H9 (cell line): Measurements from ENCODE around the gene PDE7B. TPM values are rescaled to one million over a fixed set of nuclear protein-coding genes. Genes with fewer than 3 reads are reported as not detected.

Source experiments
- DNase-seq: peaks from one replicate; pipeline ENCODE4 v3.0.0-alpha.2; 2017
- H2AFZ ChIP-seq: one replicate; pipeline ENCODE4 v1.6.1; 2013; ENCODE audit warnings: mild to moderate bottlenecking, low read length, control low read depth, moderate library complexity
- H2AK5ac ChIP-seq: 2 replicates; pipeline ENCODE4 v1.6.1; 2013; ENCODE audit warnings: low read length, control low read depth, mixed read lengths; ENCODE audit not compliant: insufficient read length
- H2BK120ac ChIP-seq: one replicate; pipeline ENCODE4 v1.6.1; 2013; ENCODE audit warnings: low read depth, mild to moderate bottlenecking, low read length, control low read depth, inconsistent platforms; ENCODE audit not compliant: poor library complexity, severe bottlenecking
- H2BK12ac ChIP-seq: 2 replicates; pipeline ENCODE4 v1.6.1; 2013; ENCODE audit warnings: low read length, control low read depth, mixed read lengths, low read depth; ENCODE audit not compliant: insufficient read length
- H2BK15ac ChIP-seq: 2 replicates; pipeline ENCODE4 v1.6.1; 2013; ENCODE audit warnings: low read depth, low read length, control low read depth
- H2BK20ac ChIP-seq: one replicate; pipeline ENCODE4 v1.6.1; 2013; ENCODE audit warnings: low read depth, mild to moderate bottlenecking, low read length, control low read depth, inconsistent platforms; ENCODE audit not compliant: poor library complexity, severe bottlenecking
- H2BK5ac ChIP-seq: 2 replicates; pipeline ENCODE4 v1.6.1; 2013; ENCODE audit warnings: low read length, control low read depth, mixed read lengths; ENCODE audit not compliant: insufficient read length
- H3K14ac ChIP-seq: 2 replicates; pipeline ENCODE4 v1.6.1; 2013; ENCODE audit warnings: low read length, control low read depth; ENCODE audit not compliant: insufficient read depth
- H3K18ac ChIP-seq: 2 replicates; pipeline ENCODE4 v1.6.1; 2013; ENCODE audit warnings: low read depth, mild to moderate bottlenecking, mixed read lengths, low read length, control low read depth; ENCODE audit not compliant: insufficient read length
- H3K23ac ChIP-seq: 2 replicates; pipeline ENCODE4 v1.6.1; 2013; ENCODE audit warnings: low read length, control low read depth, mixed read lengths, low read depth; ENCODE audit not compliant: insufficient read length
- H3K23me2 ChIP-seq: 2 replicates; pipeline ENCODE4 v1.6.1; 2013; ENCODE audit warnings: low read depth, mild to moderate bottlenecking, mixed read lengths, low read length, control low read depth; ENCODE audit not compliant: insufficient read length, poor library complexity, severe bottlenecking
- H3K27ac ChIP-seq: 2 replicates; pipeline ENCODE4 v1.5.1; 2013; ENCODE audit warnings: low read length, control low read depth, mixed read lengths, low read depth; ENCODE audit not compliant: insufficient read length
- H3K27me3 ChIP-seq: 2 replicates; pipeline ENCODE4 v1.6.1; 2013; ENCODE audit warnings: low read length, control low read depth, inconsistent platforms; ENCODE audit not compliant: insufficient read depth
- H3K4ac ChIP-seq: 2 replicates; pipeline ENCODE4 v1.6.1; 2013; ENCODE audit warnings: low read depth, mild to moderate bottlenecking, control low read depth, inconsistent platforms, low read length, moderate library complexity
- H3K4me1 ChIP-seq: 2 replicates; pipeline ENCODE4 v1.6.1; 2013; ENCODE audit warnings: low read length, control low read depth, inconsistent platforms; ENCODE audit not compliant: insufficient read depth
- H3K4me2 ChIP-seq: 2 replicates; pipeline ENCODE4 v1.6.1; 2013; ENCODE audit warnings: low read length, control low read depth, mixed read lengths; ENCODE audit not compliant: insufficient read length, insufficient read depth
- H3K56ac ChIP-seq: 2 replicates; pipeline ENCODE4 v1.6.1; 2013; ENCODE audit warnings: low read depth, mild to moderate bottlenecking, mixed read lengths, low read length, control low read depth; ENCODE audit not compliant: insufficient read length
- H3K79me1 ChIP-seq: 2 replicates; pipeline ENCODE4 v1.6.1; 2013; ENCODE audit warnings: low read depth, mild to moderate bottlenecking, moderate library complexity, low read length, control low read depth, inconsistent platforms; ENCODE audit not compliant: insufficient read depth, poor library complexity, severe bottlenecking
- H3K79me2 ChIP-seq: 2 replicates; pipeline ENCODE4 v1.6.1; 2013; ENCODE audit warnings: low read length, control low read depth, inconsistent platforms; ENCODE audit not compliant: insufficient read depth
- H3K9ac ChIP-seq: 2 replicates; pipeline ENCODE4 v1.6.1; 2013; ENCODE audit warnings: low read length, control low read depth, mixed read lengths; ENCODE audit not compliant: insufficient read length; ENCODE audit errors: extremely low read depth
- H3K9me3 ChIP-seq: one replicate; pipeline ENCODE4 v1.6.1; 2013; ENCODE audit warnings: low read depth, low read length, inconsistent platforms; ENCODE audit not compliant: control insufficient read depth
- H3T11ph ChIP-seq: one replicate; pipeline ENCODE4 v1.6.1; 2013; ENCODE audit warnings: mild to moderate bottlenecking, low read length, control low read depth, inconsistent platforms
- H4K20me1 ChIP-seq: one replicate; pipeline ENCODE4 v1.6.1; 2013; ENCODE audit not compliant: control insufficient read depth, insufficient read length, insufficient read depth
- H4K5ac ChIP-seq: 2 replicates; pipeline ENCODE4 v1.6.1; 2013; ENCODE audit warnings: low read depth, mild to moderate bottlenecking, mixed read lengths, low read length, control low read depth; ENCODE audit not compliant: insufficient read length
- H4K8ac ChIP-seq: replicated peaks from 2 replicates; pipeline ENCODE4 v1.6.1; 2013; ENCODE audit warnings: low read length, control low read depth, mixed read lengths, low read depth; ENCODE audit not compliant: insufficient read length
- H4K91ac ChIP-seq: 2 replicates; pipeline ENCODE4 v1.6.1; 2013; ENCODE audit warnings: low read depth, mild to moderate bottlenecking, moderate library complexity, mixed read lengths, low read length, control low read depth; ENCODE audit not compliant: insufficient read length
- H3K27ac Mint-ChIP-seq, 3 experiments: 2 replicates in 2 of 3; 3 replicates in 1 of 3; pipeline ENCODE4 v1.8.0; 2020 to 2021; ENCODE audit warnings: mixed read lengths in 3 of 3, mild to moderate bottlenecking in 1 of 3, moderate library complexity in 1 of 3
- H3K27me3 Mint-ChIP-seq: 2 replicates; pipeline ENCODE4 v1.8.0; 2021; ENCODE audit warnings: low read depth, mild to moderate bottlenecking, moderate library complexity, mixed read lengths
- H3K36me3 Mint-ChIP-seq, 3 experiments: 2 replicates in 2 of 3; 3 replicates in 1 of 3; pipeline ENCODE4 v1.8.0; 2020 to 2021; ENCODE audit warnings: low read depth in 3 of 3, mixed read lengths in 3 of 3; ENCODE audit not compliant: insufficient read depth in 1 of 3
- H3K4me1 Mint-ChIP-seq, 2 experiments: 2 replicates each; pipeline ENCODE4 v1.8.0; 2020; ENCODE audit warnings: mixed read lengths in 2 of 2
- H3K4me3 Mint-ChIP-seq, 2 experiments: 2 replicates in 1 of 2; 3 replicates in 1 of 2; pipeline ENCODE4 v1.8.0; 2020 to 2021; ENCODE audit warnings: mild to moderate bottlenecking in 2 of 2, mixed read lengths in 2 of 2, moderate library complexity in 1 of 2
- H3K9me3 Mint-ChIP-seq, 2 experiments: 2 replicates in 1 of 2; 3 replicates in 1 of 2; pipeline ENCODE4 v1.8.0; 2020; ENCODE audit warnings: mild to moderate bottlenecking in 2 of 2, mixed read lengths in 2 of 2, moderate library complexity in 1 of 2
- CTCF ChIP-seq: fragments of 200-600 bp; sonication (generic); conservative IDR thresholded peaks from 3 replicates; pipeline ENCODE4 v1.8.0; 2021; ENCODE audit warnings: antibody characterized with exemption, mild to moderate bottlenecking
- WGBS: extraction: QIAGEN DNeasy Blood & Tissue Kit; methylation state at CpG from one replicate; pipeline ENCODE4 v1.1.7; 2013; ENCODE audit warnings: missing lambda C conversion rate, low lambda C conversion rate, mixed read lengths; ENCODE audit not compliant: insufficient read length; ENCODE audit errors: extremely low coverage; 5-methylcytosine and 5-hydroxymethylcytosine counted together
- total RNA-seq: library from RNA; stranded (reverse); gene quantifications from 2 replicates; pipeline ENCODE4 v1.2.1, GENCODE V29; 2021

Gene PDE7B
- total RNA-seq, 1 experiment from 2014 or later = not detected

GRCh38 chr6:136067731-136068341 is 216.3 kb downstream of the PDE7B start:
- no peaks in the 10 kb centered on the region; a peak in 1 of 7 replicates for H3K36me3 Mint-ChIP-seq
- no CpG with 5 or more reads among the region's 10 CpGs for whole genome bisulfite sequencing
- H4K5ac ChIP-seq = no peak overlapping the region

More at GRCh38 chr6:136067731-136068341, 216.3 kb downstream of the PDE7B start:
- Histone ChIP-seq H3K27ac (no peak overlapping the region), H3K9ac (no peak overlapping the region), H3K23me2 (no peaks in the 10 kb centered on the region), H3K27me3 (no peaks in the 10 kb centered on the region), H3K4me2 (no peak overlapping the region), H3K9me3 (no peaks in the 10 kb centered on the region), H2BK12ac (peak overlapping the region; percentile 91), H4K8ac (no peak overlapping the region), H3K79me1 (no peaks in the 10 kb centered on the region), H4K20me1 (no peaks in the 10 kb centered on the region), H2BK5ac (no peak overlapping the region), H2BK15ac (no peak overlapping the region), H2BK120ac (no peak overlapping the region), H4K91ac (no peak overlapping the region), H3K4me1 (peaks cover 4% of the 10 kb centered on the region; the same call in 1 of the 2 replicates), H3K56ac (no peak overlapping the region), H3K14ac (no peak overlapping the region; the same call in 1 of the 2 replicates), H3K18ac (peak overlapping the region; percentile 78), H2AFZ (no peak overlapping the region), H2BK20ac (peak overlapping the region; percentile 75), H3K4ac (no peak overlapping the region), H3T11ph (no peak overlapping the region), H2AK5ac (no peak overlapping the region), H3K23ac (no peak overlapping the region), H3K79me2 (no peaks in the 10 kb centered on the region)
- Mint-ChIP-seq H3K27ac (peak overlapping the region; percentile 69 to 97 (median 96); a peak in 6 of 7 replicates), H3K27me3 (no peaks in the 10 kb centered on the region), H3K4me1 (peaks cover 15% of the 10 kb centered on the region in 2 experiments), H3K9me3 (no peaks in the 10 kb centered on the region), H3K4me3 (no peak overlapping the region)
- TF ChIP-seq CTCF = no peak
- DNase-seq = peak; percentile 63
